Left kidney (tissue), 2 donors: ENCODE data around the gene PLCXD1. TPM values are rescaled to one million over a fixed set of nuclear protein-coding genes. Genes with fewer than 3 reads are reported as not detected.
"Not testable (repeated sequence)": the region's sequence is repeated elsewhere in the genome, so short reads cannot be mapped to it uniquely, and the experiment has no call there.

Experiments used
- DNase-seq: peaks from one replicate; pipeline ENCODE4 v3.0.0-alpha.2; 2013
- polyA plus RNA-seq: library from polyadenylated mRNA; unstranded; fragments of 120-200 nt; gene quantifications from one replicate; pipeline ENCODE4 v1.2.1, GENCODE V29; 2013; ENCODE audit not compliant: insufficient read length

PLCXD1 gene
- polyA plus RNA-seq, 1 donor, result 34.9 TPM

- no peak for DNase-seq
Measured at GRCh38 chrX:316351-317325, 35.5 kb downstream of the PLCXD1 start.

- no peak for DNase-seq
Measured at GRCh38 chrX:317424-318067, 36.4 kb downstream of the PLCXD1 start.

- DNase-seq, result peak; percentile 97
Measured at GRCh38 chrX:318068-318738, 37.0 kb downstream of the PLCXD1 start.

- DNase-seq, result peak; percentile 99
Measured at GRCh38 chrX:318739-319578, 37.8 kb downstream of the PLCXD1 start, which contains the start of gene GTPBP6. Gene GTPBP6 (minus strand): TSS chrX:318796. CDS start chrX:318787, 9 bp downstream.

- DNase-seq, result no peak
Measured at GRCh38 chrX:319579-320125, 38.5 kb downstream of the PLCXD1 start.

GRCh38 chrX:320126-320783 is 39.1 kb downstream of the PLCXD1 start:
- DNase-seq, result no peak

- peak; percentile 55 for DNase-seq
Measured at GRCh38 chrX:323721-324628, 42.8 kb downstream of the PLCXD1 start.

- DNase-seq, result not testable (repeated sequence)
Measured at GRCh38 chrX:324664-325063, 43.5 kb downstream of the PLCXD1 start.

GRCh38 chrX:327660-328126 is 46.5 kb downstream of the PLCXD1 start:
- DNase-seq, result no peak

GRCh38 chrX:329291-329910 is 48.2 kb downstream of the PLCXD1 start:
- no peak for DNase-seq

- not testable (repeated sequence) for DNase-seq
Measured at GRCh38 chrX:330141-330725, 49.1 kb downstream of the PLCXD1 start.

GRCh38 chrX:330726-331150 is 49.6 kb downstream of the PLCXD1 start:
- DNase-seq, result no peak

- DNase-seq, result no peak
Measured at GRCh38 chrX:331151-331824, 50.1 kb downstream of the PLCXD1 start.

- no peak for DNase-seq
Measured at GRCh38 chrX:331825-332495, 50.8 kb downstream of the PLCXD1 start.

- no peak for DNase-seq
Measured at GRCh38 chrX:332496-332860, 51.3 kb downstream of the PLCXD1 start.

- DNase-seq, result no peak
Measured at GRCh38 chrX:332916-333610, 51.9 kb downstream of the PLCXD1 start.
